ENCODE results near the gene SORCS1.

DNA sequence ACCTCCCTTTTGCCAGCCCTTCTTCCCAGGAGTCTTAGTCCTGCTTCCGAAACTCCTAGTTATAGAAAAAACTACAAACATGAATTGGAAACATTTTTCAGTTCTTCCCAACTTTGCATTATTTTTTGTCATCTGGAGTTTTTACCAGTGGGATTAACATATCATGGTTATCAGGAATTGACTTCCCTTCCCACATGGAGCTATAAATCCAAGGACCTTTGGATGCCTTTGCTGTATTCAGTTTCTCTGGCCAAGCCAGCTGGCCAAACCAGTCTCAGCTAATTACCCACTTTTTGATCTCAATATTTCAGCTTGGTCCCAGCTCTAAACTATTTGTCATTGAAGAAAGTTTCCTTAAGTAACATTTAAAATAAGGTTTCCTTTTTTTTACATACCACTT lies 570.6 kb downstream of the SORCS1 start:
- TF ChIP-seq CTCF (IDR thresholded peaks at IDR 0.05 in 2 of 3, conservative IDR thresholded peaks at IDR 0.05 in 1 of 3; ENCODE audit: borderline replicate concordance in 1 of 3, insufficient read depth in 1 of 3, low read depth in 2 of 3, low read length in 2 of 3) (no peak), CEBPB (IDR thresholded peaks at IDR 0.05; ENCODE audit: low read depth) (no peak), ZNF274 (IDR thresholded peaks at IDR 0.05; ENCODE audit: low read depth, low read length) (no peak), JUND (IDR thresholded peaks at IDR 0.05) (no peak), POLR2AphosphoS5 (IDR thresholded peaks at IDR 0.05; ENCODE audit: low read depth, low read length) (no peak), SP1 (IDR thresholded peaks at IDR 0.05; ENCODE audit: low read depth) (no peak), ELF1 (IDR thresholded peaks at IDR 0.05; ENCODE audit: borderline replicate concordance, low read depth) (no peak), MAX (IDR thresholded peaks at IDR 0.05) (no peak), POLR2A (IDR thresholded peaks at IDR 0.05; ENCODE audit: borderline replicate concordance, extremely low read depth, insufficient read depth, insufficient read length) (no peak)
- TF ChIP-seq, protein P1, sequence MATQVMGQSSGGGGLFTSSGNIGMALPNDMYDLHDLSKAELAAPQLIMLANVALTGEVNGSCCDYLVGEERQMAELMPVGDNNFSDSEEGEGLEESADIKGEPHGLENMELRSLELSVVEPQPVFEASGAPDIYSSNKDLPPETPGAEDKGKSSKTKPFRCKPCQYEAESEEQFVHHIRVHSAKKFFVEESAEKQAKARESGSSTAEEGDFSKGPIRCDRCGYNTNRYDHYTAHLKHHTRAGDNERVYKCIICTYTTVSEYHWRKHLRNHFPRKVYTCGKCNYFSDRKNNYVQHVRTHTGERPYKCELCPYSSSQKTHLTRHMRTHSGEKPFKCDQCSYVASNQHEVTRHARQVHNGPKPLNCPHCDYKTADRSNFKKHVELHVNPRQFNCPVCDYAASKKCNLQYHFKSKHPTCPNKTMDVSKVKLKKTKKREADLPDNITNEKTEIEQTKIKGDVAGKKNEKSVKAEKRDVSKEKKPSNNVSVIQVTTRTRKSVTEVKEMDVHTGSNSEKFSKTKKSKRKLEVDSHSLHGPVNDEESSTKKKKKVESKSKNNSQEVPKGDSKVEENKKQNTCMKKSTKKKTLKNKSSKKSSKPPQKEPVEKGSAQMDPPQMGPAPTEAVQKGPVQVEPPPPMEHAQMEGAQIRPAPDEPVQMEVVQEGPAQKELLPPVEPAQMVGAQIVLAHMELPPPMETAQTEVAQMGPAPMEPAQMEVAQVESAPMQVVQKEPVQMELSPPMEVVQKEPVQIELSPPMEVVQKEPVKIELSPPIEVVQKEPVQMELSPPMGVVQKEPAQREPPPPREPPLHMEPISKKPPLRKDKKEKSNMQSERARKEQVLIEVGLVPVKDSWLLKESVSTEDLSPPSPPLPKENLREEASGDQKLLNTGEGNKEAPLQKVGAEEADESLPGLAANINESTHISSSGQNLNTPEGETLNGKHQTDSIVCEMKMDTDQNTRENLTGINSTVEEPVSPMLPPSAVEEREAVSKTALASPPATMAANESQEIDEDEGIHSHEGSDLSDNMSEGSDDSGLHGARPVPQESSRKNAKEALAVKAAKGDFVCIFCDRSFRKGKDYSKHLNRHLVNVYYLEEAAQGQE (IDR thresholded peaks at IDR 0.05; ENCODE audit: low read depth): no peak

All from HCT116 (cell line).